Lung microvascular endothelial cell (primary cell): ENCODE measurements around the gene CFAP99. TPM values are rescaled to one million over a fixed set of nuclear protein-coding genes. Genes with fewer than 3 reads are reported as not detected.

Experiments
- DNase-seq, 2 donors: peaks; one replicate each; pipeline versions ENCODE4 v3.0.0 to v3.0.0-alpha.2; 2010; ENCODE audit warnings: low read depth in 2 of 2
- total RNA-seq: library from RNA; depleted of rRNA; stranded (reverse); fragments of >200 nt; gene quantifications from 2 replicates; pipeline ENCODE4 v1.2.1, GENCODE V29; 2014

Gene CFAP99
- total RNA-seq, 1 donor from 2014 or later: not detected

- no peak for DNase-seq
Observed at GRCh38 chr4:2390784-2391421, 27.9 kb upstream of the CFAP99 start.

DNA sequence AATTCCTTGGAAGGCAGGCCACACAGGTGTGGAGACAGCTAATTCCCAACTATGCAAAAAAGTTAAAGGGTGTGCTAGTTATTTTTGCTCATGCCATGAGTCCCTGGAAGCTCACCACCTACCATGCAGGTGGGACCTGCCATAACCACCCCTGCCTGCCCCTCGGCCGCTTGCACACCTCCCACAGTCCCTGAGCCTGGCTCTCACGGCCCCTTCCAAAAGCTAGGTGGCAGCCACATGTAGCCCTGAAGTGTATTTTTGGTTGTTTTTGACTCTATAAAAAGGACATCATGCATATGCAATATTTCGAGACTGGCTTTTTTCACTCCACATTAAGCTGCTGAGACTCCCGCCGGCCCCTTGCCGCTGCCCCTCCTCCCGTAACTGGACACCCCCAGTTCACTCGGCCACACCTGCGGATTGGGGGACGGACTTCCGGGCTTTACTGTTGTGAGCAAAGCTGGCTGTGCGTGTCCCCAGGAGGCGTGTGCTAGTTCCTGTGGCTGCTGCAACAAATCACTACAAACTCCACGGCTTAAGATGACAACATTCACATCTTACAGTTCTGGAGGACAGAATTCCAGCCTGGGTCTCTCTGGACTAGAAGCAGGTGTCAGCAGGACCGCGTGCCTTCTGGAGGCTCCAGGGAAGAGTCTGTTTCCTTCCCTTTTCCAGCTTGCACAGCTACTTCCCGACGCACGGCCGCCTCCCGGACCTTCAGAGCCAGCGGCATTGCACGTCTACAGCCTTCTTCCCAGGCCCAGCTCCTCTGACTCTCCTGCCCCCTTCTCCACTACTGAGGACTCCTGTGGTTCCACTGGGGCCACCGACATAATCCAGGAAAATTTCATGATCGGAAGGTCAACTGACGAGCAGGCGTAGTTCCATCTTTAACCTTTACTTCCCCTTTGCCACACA is 25.1 kb upstream of the CFAP99 start:
- no peak for DNase-seq

DNA sequence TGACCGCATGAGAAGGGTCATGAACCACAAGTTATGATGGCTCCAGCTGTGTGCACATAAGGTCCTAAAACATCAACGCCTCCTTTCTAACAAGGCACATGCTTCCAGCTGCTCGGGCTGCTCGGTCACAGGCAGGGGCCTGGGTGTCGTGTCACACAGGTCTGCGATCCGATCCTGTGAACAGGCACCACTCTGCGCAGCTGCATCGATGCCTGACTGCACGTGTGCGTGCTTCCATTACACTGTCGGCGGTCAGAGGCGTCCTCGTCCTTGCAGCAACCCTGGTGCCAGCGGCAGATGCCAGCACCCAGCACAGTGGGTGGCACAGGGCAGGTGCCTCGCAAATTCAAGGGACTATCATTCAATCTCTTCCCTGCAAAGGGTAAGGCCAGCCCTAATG is 24.2 kb upstream of the CFAP99 start:
- no peak for DNase-seq

DNA sequence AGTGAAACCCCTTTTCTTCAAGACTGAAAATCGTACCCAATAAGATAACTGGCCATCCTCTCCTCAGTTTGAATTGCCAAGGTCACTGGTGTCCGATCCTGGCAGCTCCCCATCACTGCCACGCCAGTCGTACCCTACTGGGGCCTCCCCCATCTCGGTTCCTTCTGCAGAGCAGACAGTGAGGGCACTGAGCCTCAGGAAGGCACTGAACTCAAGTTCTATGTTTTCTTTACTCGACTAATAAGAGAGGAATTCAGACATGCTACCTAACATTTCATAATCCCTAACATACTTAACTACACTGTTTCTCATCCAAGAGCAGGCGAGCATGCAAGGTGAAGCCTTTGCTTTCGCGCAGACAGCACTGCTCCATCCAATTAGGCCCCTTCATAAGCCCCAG is 23.7 kb upstream of the CFAP99 start:
- no peak for DNase-seq

- DNase-seq: no peak
Observed at GRCh38 chr4:2395584-2395983, 23.2 kb upstream of the CFAP99 start.

DNA sequence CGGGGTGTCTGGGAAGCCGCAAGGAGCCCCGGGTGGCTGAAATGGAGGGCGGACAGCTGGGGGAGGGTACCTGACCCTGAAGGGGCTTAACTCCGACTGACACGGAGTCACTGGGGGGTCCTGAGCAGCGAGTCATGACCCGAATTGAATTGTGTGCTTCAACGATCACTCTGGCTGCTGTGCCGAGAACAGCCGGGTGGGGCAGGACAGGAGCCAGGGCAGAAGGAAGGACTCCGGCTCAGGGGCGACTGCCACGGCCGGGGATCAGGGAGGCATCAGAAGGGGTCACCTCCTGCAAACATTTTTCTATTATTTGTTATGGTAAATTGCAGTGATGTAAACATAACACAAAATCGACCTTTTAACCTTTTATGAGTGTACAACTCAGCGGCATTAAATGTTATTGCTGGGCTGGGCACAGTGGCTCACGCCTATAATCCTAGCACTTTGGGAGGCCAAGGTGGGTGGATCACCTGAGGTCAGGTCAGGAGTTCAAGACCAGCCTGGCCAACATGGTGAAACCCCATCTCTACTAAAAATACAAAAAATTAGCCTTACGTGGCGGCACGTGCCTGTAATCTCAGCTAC is 21.9 kb upstream of the CFAP99 start:
- DNase-seq: no peak

GRCh38 chr4:2397596-2398379 is 21.0 kb upstream of the CFAP99 start:
- no peak for DNase-seq

DNA sequence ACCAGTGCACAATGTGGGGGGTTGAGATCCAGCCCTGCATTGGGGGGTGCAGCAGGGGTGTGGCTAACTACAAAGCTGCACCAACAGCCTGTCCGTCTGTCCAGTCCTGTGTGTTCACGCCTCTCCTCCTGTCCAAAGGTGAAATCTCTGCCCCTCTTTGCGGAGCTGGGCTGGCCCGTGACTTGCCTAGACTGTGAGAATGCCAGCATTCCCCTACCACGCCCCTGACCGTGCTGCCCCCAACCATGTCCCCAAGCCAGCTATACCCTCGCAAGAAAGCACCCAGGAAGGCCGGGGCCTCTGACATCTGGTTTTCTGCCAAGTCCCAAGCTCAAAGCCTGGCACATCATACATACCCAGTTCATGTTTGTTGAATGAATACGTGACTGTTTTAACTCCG is 19.5 kb upstream of the CFAP99 start:
- no peak for DNase-seq

DNA sequence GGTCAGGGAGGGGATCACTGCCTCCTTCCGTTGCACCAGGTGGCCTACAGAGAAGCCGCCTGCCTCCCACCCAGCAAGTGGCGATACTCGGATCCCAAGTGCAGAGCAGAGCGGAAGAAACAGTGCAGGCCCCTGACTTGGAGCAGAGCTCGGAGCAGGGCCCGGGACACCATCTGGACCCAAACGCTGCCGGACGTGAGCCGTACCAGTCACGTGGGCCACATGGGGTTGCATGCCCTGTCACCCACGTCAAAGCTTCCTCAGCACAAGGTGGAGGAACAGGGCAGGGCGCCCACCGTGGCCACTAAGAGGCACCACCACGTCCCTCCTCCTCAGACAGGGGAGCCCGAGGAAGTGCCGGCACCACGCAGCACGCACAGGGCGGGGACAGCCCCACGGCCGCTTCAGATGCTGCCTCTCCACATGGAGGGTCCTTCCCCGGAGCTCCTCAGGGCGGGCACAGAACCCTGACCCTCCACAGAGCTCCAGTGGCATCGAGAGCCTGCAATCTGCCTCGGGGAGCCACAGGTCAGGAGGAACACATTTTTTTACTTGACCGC is 19.0 kb upstream of the CFAP99 start:
- no peak for DNase-seq

DNA sequence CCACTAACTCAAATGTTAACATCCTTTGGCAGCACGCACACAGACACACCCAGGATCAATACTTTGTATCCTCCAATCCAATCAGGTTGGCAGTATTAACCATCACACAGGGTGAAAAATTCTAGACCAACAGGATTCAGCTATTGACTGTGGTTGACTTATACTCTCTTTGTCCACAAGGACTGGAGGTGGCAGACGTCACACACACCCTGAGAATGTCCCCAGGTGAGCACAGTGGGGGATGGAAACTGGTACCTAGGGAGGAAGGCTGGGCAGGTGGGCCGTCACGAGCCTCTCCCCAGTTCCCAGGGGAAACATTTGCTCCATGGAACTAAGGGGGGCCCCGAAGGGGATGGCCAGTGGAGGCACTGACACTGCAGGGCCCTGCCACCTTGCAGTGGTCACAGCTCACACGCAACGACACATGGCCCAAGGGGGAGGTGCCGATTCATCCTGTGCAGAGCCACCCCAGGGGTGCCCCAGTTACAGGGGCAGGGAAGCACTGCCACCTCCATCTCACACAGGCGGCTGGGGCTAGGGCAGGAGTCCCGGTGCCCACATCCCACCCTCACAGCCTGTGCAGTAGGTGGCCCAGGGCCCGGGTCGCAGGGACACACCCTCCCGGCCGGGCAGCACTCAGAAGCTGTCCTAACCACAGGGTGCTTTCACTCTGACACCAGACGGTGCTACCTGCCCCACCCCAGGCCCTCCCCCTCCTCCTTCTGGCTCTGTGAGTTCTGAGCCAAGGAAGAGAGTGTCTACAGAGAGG is 17.7 kb upstream of the CFAP99 start:
- no peak for DNase-seq

DNA sequence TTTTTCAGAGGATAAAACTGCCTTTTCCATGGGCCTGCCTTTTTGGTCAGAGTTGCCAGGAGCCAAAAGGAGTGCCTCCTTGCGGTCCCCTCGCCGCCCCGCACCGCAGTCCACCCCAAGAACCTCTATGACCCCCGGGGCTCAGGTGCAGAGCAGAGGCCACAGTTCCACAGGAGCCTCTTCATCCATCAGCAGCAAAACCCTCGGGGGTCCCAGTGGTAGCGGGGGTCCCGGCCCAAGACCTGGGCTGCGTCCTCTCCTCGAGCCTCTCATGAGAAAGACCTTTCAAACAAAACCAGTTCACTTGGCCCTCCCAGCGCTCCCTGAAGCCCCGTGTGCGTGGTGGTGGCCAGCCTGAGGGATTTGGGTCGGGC is 17.2 kb upstream of the CFAP99 start:
- no peak for DNase-seq

DNA sequence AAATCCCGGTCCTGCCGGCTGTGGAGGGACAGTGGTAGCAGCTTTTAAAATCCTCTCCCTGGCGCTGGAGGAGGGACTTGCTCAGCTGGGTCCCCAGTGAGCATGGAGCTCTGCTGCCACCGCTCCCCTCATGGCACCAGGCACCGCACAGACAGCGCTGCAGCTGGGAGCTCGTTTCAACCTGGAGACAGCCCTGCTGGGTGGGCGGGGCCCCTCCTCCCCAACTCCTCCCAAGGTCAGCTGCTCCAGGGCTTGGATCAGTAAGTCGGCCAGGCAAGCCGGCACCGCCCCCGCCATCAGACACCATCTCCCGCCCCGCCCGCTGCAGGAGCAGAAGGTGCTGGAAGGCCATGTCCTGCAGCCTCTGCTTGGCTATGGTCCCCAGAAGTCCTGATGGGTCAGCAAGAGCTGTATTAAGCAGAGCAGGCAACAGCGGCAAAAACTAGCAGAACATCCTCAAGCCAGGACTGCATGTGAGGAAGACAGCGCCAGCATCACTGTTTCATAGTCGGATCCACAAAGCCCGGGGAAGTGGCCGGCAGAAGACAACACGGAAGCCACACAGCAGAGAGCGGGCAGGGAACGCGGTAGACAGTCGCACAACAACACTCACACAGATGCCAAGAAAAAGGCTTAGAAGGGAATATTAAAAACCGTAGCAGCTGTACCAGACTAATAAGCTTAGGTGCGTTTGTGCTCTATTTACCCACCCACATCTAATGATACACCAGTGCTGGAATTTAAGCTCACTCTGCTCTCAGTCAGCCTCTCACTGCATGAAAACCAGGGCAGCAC is 16.5 kb upstream of the CFAP99 start:
- DNase-seq: peak; percentile 11 to 48

- DNase-seq: peak; percentile 48 to 82
Observed at GRCh38 chr4:2402941-2403340, 15.8 kb upstream of the CFAP99 start.

DNA sequence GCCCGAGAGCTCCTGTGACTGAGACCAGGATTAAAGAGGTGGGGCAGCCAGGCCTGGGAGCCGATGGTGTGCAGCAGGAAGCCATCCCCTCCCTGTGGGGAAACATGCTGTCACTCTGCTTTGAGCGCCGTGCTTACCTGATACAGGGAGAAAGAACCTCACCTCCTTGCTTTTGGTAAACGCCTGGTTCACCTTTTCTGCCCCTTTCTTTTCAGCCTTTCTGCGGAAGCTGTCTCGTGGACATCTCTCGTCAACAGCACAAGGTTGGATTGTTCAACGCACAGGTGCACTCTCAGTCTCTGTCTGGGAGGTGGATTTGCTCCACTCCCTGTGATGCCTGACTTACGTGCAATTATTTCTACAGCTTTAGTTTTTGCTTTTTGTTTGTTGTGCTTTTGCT is 12.3 kb upstream of the CFAP99 start:
- DNase-seq: no peak

DNA sequence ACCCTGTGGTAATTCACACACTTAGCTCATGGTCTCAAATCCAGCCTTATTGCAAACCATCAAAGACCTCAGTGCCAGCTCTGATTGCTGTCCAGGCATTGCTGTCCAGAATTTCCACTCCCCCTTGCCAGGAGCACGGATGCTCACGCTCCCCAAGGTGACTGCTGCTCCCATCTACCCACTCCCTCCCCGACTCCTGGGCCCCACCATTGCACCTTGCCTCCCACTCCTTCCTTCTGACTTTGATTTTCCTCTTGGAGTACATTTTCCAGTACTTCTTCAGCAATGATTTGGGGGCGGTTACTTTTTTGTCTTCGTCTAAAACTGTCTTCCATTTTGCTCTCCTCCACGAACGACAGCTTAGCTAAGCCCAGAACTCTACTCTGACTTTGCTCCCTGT is 11.8 kb upstream of the CFAP99 start:
- no peak for DNase-seq

GRCh38 chr4:2407991-2408342 is 10.8 kb upstream of the CFAP99 start:
- no peak for DNase-seq

GRCh38 chr4:2408401-2408958 is 10.3 kb upstream of the CFAP99 start:
- no peak for DNase-seq

DNA sequence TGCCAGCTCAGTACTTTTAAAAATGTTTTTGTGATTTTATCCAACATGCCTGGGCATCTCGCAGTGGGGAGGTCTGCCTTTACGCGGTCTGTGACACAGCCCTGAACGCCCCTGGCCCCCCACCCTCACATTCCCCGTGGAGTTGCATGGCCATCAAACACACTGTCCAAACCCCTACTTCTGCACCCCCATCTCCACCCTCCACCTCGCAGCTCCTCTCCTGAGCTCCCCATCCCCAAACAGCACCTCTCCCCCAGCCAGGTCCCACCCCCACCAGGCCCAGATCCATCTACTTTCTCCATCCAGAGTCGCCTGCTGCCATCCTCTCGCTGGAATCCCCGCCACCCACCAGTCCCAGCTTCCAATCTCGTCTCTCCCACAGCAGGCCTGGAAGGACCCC is 9.8 kb upstream of the CFAP99 start:
- DNase-seq: no peak

- no peak for DNase-seq
Observed at GRCh38 chr4:2409381-2409783, 9.4 kb upstream of the CFAP99 start.
